Myocyte (in vitro differentiated cells): ENCODE results near the gene SH3BP2. TPM values are rescaled to one million over a fixed set of nuclear protein-coding genes. Genes with fewer than 3 reads are reported as not detected.
A peak's percentile ranks its signal among the peaks of the same experiment; 100 is the strongest.

ENCODE experiments used
- DNase-seq: peaks from one replicate; pipeline ENCODE4 v3.0.0-alpha.2; 2012; ENCODE audit warnings: low read depth
- total RNA-seq: library from RNA; depleted of rRNA; stranded (reverse); fragments of >200 nt; gene quantifications from 2 replicates; pipeline ENCODE4 v1.2.3, GENCODE V29; 2014

The SH3BP2 gene
- total RNA-seq, 1 donor from 2014 or later: 24.9 TPM

- DNase-seq: no peak
Measured at GRCh38 chr4:2802618-2803531, 10.0 kb downstream of the SH3BP2 start.

DNA sequence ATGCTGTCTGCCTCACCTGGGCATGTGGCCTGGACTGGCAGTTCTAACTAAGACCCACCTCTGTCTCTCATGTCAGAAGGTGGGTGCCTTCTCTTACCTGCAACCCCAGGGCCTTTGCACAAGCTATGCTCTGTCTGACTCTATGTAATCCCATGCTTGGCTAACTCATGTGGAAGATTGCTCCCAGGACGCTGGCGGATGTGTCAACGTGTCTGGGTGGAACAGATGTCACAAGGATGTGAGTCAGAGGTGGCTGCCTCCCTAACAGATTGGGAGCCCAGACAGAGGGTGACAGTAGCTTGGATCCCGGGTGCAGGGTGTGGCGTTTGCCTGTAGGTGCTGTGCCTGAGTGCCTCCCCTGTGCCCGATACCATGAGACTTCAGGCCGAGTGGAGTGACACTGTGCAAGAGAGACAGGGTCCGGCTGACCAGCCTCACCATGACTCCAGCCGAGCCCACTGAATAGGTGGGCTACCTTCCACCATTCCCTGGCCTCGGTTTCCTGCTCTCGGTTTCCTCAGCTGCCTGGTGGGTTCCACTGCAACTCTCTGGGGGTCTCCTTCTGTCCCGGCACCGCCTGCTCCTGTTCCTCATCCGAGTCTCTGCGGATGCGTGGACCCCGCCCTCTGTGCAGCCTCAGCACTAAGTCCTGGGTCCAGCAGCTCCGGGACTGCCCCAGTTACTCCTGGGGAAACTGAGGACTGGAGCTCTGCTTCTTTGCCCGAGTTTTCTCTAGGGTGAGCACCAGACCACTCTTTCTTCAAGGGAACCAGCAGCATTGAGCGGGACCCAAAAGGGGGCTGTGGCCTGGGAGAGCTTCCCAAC, 11.0 kb downstream of the SH3BP2 start:
- no peak for DNase-seq

DNA sequence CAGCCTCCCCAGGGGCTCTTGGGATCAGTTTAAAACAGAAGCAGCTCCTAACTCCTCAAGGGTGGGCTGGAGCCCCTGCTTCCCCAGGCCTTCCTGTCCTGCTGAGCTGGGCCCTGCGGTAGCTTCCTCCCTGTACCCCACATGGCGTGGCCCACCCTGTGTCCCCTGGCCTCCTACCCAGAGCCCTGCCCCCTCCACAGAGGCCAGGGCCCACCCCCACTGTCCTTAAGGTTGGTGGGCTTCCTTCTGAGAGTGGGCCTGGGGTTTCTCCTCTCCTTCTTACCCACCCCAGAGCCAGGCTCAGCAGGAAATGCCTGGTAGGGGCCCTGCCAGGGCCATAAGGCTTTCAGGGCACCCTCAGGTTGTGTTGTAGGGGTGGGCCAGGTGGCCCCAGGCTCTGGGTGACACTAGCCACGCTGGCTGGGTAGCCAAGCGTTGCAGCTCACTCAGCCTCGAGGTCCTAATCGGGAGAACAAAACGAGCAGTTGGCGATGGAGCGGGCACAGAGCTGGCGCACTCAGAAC, 11.6 kb downstream of the SH3BP2 start:
- DNase-seq: no peak

GRCh38 chr4:2804973-2805501, 12.2 kb downstream of the SH3BP2 start:
- DNase-seq: no peak

- DNase-seq: no peak
Measured at GRCh38 chr4:2805712-2806389, 13.0 kb downstream of the SH3BP2 start.

DNA sequence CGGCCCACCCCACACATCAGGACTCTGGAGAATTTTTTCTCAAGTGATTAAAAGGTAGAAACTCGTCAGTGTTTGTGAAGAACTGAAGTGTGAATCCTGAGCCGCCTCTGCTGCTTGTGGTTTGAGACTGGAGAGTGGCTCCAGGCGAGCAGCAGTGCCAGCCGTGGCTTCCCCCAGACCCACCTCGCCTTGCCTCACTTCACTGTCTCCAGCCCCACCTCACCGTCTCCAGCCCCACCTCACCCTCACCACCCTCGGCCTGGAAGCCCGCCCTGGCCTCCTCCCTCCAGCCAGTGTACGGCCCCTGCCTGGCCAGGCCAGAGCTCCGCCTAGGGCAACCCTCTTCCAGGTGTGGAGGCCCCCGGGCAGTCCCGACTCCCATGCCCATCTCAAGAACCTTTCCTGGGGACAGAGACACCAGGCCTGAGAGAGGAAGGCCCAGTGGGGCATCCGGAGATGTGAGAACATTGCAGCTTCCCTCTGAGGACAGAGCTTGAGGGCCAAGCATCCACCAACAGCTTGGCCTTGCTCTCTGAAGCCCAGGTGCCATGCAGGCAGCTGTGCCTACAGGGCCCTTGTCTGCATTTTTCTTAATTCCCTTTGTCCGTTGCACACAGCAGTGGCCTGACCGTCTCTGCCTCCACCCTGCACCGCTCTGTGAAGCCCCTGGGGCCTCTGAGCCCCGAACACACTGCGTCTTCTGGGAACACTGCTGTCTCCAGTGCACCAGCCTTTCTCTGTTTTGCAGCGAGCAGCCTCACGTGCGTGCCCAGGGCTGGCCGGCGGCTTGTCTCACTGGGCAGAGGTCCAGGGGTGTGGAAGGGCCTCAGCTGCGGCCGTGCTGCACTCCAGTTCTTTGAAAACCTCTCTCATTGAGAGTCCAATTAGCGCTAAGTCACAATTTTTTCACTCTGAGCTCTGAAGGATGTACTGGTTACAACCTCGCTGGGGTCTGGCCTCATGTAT, 13.8 kb downstream of the SH3BP2 start:
- DNase-seq: peak; percentile 69

DNA sequence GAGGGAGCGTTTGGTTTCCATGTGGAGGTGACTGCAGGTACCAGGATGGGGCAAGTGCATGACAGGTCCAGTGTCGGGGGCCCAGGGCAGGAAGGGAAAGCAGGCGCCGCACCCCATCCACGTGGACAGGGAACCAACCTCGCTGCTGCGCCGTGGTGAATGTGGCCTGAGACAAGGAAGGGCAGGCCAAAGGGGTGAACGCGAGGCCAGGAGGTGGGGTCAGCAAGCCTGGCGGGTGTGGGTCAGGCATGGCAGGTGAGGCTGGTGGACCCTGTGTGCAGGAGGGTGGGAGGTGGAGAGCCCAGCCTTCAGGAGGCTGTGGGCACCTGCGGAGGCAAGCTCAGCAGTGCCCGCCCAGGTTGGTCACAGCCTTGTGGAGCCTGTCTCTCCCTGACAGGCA, 14.7 kb downstream of the SH3BP2 start:
- no peak for DNase-seq

DNA sequence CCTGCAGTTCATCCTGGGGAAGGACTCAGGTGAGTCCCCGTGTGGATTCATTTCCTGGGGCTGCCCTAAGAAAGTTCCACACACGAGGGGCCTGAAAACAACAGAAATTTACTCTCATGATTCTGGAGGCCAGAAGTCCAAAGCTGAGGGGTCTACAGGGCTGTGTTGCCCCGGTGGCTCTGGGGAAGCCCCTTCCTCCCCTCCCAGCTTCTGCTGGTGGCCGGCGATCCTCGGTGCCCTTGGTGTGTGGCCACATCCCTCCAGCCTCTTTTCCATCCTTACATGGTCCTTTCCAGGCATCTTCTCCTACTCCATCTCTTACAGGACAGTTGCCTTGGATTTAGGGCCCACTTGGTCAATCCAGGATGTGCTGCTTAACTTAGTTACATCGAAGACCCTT, 15.1 kb downstream of the SH3BP2 start:
- DNase-seq: no peak

DNA sequence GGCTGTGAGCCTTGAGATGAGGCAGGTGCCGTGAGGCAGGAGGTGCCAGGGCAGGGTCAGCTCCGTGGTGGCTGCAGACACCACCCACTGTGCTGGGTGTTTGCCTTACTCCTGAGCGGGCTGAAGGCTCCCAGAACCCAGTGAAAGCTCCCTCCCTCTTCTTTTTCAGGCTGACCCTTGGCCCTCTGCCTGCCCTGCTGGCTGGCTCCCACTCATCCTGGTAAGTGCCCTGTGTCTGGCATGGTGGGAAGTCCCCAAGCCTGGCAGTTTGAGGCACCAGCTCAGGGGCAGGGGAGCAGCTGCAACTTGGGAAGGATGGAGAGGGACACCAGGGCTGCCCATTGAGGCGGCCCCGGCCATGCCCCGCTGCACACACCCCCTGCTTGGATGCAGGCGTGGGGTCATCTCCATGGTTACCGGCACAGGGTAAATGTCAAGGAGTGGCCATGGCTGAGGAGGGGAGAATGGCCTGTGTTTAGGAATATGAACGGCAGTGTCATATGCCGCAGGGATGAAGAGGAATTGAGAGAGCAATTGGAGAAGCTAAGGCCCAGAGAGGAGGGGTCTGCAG, 16.8 kb downstream of the SH3BP2 start:
- no peak for DNase-seq

DNA sequence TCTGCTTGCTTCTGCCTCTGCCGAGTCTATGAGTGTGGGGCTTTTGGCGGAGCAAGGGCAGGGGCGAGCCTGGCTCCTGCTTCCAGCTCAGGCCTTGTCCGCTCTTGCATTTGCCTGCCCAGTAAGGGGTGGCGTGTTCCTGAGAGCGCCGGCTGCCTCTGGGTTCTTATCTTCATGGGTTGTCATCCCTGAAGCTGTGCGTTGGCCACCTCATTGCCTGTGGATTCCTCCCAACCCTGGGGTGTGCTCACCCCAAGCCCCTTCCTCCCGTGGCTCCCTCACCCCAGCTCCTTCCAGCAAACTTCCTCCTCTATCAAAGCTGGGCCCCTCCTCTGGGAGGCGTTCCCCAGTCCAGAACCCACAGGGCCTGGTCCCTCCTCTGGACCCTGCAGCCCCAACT, 17.5 kb downstream of the SH3BP2 start:
- DNase-seq: no peak

DNA sequence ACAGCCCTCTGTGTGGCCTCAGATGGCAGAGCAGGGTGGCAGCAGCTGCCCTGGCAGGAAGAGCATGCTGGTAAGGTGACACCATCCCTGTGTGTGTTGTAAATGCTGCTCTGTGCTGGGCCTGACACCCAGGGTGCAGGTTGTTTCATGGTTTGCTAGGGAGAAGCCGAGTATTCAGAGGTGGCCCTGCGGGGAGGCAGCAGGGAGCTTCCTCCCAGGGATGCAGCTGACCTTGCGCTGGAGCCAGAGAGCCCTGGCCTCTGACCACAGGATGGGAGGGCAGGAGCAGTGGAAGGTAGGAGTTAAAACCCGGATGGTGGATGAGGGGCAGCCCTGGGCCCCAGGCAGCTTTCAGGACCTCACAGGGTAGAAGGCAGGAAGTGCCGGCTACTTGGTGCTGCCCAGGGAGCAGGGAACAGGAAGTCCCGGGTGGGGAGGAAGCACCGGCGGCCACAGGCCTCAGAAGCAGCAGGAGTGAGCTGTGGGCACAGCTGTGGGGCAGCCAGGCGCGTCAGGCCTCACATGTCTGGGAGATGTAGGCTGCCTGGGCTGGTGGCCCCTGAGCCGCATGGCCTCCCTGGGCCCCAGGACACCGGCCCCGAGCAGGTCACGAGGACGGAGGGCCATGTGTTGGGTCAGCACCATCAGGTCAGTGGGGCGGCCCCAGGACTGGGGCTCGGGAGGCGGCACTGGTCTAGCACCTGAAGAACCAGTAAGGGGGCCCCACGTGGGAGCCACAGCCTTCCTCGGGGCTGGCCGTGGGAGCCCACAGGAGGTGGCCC, 19.1 kb downstream of the SH3BP2 start:
- DNase-seq: peak; percentile 89

GRCh38 chr4:2812612-2813354, 19.9 kb downstream of the SH3BP2 start:
- DNase-seq: peak; percentile 38

GRCh38 chr4:2813446-2814405, 20.8 kb downstream of the SH3BP2 start:
- no peak for DNase-seq

DNA sequence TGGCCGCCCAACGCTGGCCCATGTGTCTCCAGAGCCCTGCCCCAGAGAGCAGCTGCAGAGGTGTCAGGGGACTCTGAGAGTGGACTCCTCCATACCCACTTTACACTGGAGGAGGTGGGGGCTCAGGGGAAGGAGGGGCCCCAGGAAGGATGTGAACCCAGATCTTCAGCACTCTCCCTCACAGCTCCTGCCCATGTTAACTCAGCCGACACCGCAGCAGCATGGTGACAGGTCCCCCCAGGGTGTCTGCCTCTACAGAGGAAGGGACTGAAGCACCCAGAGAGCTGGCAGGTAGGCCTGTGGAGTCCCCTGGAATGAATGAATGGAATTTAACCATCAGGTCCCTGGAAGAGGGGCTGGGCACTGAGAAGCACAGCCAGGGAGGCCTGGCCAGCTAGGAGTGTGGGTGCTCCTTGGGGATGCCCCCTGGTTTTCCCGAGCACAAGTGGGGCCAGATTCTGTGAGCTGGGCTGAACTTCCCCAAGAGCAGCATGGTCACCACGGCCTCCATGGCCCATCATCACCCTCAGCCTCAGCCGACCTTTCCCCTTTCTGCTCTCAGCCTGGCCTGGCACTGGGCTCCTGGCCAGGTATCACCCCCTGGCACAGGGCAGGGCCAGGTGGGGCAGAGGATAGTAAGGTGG, 21.9 kb downstream of the SH3BP2 start:
- DNase-seq: no peak

- no peak for DNase-seq
Measured at GRCh38 chr4:2816401-2816954, 23.6 kb downstream of the SH3BP2 start.

DNA sequence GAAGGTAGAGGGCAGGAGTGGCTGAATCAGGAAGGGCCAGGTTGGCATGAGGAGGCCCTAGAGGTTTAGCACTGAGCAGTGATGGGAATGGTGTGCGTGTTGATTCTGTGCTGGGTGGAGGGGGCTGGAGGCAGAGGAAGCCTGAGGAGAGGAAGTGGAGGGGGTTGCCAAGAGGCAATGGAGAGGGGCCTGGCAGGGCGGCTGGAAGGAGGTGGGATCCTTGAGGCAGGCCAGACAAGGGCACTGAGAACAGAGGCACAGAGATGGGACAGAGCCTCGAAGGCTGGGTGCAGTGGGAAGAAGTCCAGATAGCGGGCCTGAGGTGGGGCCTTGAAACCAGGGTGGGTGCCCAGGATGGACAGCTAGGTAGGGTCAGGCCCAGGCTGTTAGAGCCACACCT, 24.3 kb downstream of the SH3BP2 start:
- DNase-seq: no peak
